Measurements from ENCODE around the gene EIF5AL1. TPM values are rescaled to one million over a fixed set of nuclear protein-coding genes. Genes with fewer than 3 reads are reported as not detected.
"Not testable (repeated sequence)": the region's sequence is repeated elsewhere in the genome, so short reads cannot be mapped to it uniquely, and the experiment has no call there.

Gene EIF5AL1
- total RNA-seq, 1 experiment from 2014 or later = 0.17 TPM

GRCh38 chr10:79498291-79498829, 14.0 kb upstream of the EIF5AL1 start:
- Mint-ChIP-seq H3K27ac (no peak overlapping the region), H3K4me1 (peaks cover 5% of the 10 kb centered on the region), H3K36me3 (no peaks in the 10 kb centered on the region), H3K27me3 (ENCODE audit: low read depth) (peaks cover 54% of the 10 kb centered on the region), H3K4me3 (no peak overlapping the region), H3K9me3 (peaks cover 12% of the 10 kb centered on the region)
- ATAC-seq (no peak), DNase-seq (ENCODE audit: low spot score) (no peak)
- TF ChIP-seq ZNF423 (CRISPR knock-in tag; IDR thresholded peaks at IDR 0.05) (peak; percentile 28; the same call in 1 of the 2 replicates), IRF2 (CRISPR knock-in tag; IDR thresholded peaks at IDR 0.05; ENCODE audit: borderline replicate concordance, low read depth) (no peak)
- ChIA-PET CTCF (interaction anchor here (0.9 to 2.0 kb wide), 4 partner anchors 11 to 124 kb away, joined by 3 to 7 read pairs (median 6); partner anchors contain the start of gene ZCCHC24), POLR2A (no interaction called here)

GRCh38 chr10:79502561-79503309, 9.6 kb upstream of the EIF5AL1 start:
- DNase-seq (ENCODE audit: low spot score) = peak; percentile 75
- Mint-ChIP-seq H3K4me1 (peaks cover 5% of the 10 kb centered on the region), H3K27ac (no peak overlapping the region), H3K4me3 (peak overlapping the region; percentile 35; the same call in 1 of the 2 replicates), H3K27me3 (ENCODE audit: low read depth) (peaks cover 44% of the 10 kb centered on the region), H3K36me3 (no peaks in the 10 kb centered on the region), H3K9me3 (no peaks in the 10 kb centered on the region)
- no peak for TF ChIP-seq NFYB (CRISPR knock-in tag; conservative IDR thresholded peaks at IDR 0.05; ENCODE audit: low read depth)
- 0 out of 2 replicates have a peak, but pooled peaks have one; percentile 52 for TF ChIP-seq ZNF512 (CRISPR knock-in tag; IDR thresholded peaks at IDR 0.05; ENCODE audit: borderline replicate concordance)
- TF ChIP-seq CREM (CRISPR knock-in tag; IDR thresholded peaks at IDR 0.05) = no peak
- TF ChIP-seq ZNF671 (CRISPR knock-in tag; IDR thresholded peaks at IDR 0.05) = no peak
- TF ChIP-seq, protein P1, sequence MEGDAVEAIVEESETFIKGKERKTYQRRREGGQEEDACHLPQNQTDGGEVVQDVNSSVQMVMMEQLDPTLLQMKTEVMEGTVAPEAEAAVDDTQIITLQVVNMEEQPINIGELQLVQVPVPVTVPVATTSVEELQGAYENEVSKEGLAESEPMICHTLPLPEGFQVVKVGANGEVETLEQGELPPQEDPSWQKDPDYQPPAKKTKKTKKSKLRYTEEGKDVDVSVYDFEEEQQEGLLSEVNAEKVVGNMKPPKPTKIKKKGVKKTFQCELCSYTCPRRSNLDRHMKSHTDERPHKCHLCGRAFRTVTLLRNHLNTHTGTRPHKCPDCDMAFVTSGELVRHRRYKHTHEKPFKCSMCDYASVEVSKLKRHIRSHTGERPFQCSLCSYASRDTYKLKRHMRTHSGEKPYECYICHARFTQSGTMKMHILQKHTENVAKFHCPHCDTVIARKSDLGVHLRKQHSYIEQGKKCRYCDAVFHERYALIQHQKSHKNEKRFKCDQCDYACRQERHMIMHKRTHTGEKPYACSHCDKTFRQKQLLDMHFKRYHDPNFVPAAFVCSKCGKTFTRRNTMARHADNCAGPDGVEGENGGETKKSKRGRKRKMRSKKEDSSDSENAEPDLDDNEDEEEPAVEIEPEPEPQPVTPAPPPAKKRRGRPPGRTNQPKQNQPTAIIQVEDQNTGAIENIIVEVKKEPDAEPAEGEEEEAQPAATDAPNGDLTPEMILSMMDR (IDR thresholded peaks at IDR 0.05) = peak; percentile 52
- ChIA-PET CTCF (interaction anchor here (1.7 to 2.9 kb wide), 3 partner anchors 15 to 156 kb away, joined by 6 to 20 read pairs (median 9); partner anchors contain the start of gene PPIF), POLR2A (no interaction called here)
- peak; percentile 99 for ATAC-seq

DNA sequence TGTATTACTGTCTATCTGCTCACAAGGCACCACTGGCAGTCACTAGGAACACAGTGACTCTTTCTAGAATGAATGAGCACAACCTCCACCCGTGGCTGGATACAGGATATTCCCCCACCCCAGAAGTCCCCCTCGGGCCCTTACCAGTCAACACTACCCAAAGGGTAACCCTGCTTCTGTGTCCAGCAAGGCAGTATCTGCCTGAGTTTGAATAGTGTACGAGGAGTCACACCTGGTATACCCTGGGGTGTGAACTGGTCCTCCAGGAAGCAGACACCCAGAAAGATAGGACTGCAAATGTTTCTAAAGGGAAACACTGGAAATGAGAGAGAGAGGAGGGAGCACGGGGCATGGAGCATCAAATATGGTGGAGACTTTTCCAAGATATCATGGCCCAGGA, 8.5 kb upstream of the EIF5AL1 start:
- H3K4me1 Mint-ChIP-seq; CTCF ChIA-PET; H3K9me3 Mint-ChIP-seq; H3K4me3 Mint-ChIP-seq; H3K36me3 Mint-ChIP-seq; H3K27ac Mint-ChIP-seq; DNase-seq (ENCODE audit: low spot score); POLR2A ChIA-PET; ATAC-seq: not testable (repeated sequence)
- peaks cover 40% of the 10 kb centered on the region for H3K27me3 Mint-ChIP-seq (ENCODE audit: low read depth)

DNA sequence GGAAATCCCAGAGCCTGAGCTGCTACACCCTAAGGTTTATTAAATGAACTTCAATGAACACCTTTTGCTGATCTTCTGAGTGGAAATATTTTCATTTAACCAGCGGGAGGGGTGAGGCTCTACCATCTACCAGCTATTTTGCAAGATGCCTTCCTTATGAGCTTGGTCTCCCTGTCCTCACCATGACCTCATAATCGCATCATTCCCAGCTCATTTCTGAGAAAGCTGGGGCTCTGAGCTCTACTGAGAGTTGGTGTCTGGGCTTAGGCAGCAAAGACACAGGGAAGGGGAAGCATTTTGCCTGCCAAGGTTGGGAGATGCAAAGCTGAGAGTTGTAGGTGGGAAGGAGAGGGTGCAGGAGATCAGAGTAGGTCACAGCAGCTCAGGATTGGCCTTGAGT, 7.8 kb upstream of the EIF5AL1 start:
- ATAC-seq; CTCF ChIA-PET; DNase-seq (ENCODE audit: low spot score); H3K9me3 Mint-ChIP-seq; POLR2A ChIA-PET; H3K36me3 Mint-ChIP-seq; H3K27ac Mint-ChIP-seq; H3K4me1 Mint-ChIP-seq; H3K4me3 Mint-ChIP-seq: not testable (repeated sequence)
- peaks cover 40% of the 10 kb centered on the region for H3K27me3 Mint-ChIP-seq (ENCODE audit: low read depth)

GRCh38 chr10:79505328-79505727, 7.0 kb upstream of the EIF5AL1 start:
- H3K27ac Mint-ChIP-seq; ATAC-seq; H3K36me3 Mint-ChIP-seq; H3K4me3 Mint-ChIP-seq; CTCF ChIA-PET; H3K9me3 Mint-ChIP-seq; H3K4me1 Mint-ChIP-seq; DNase-seq (ENCODE audit: low spot score); POLR2A ChIA-PET: not testable (repeated sequence)
- H3K27me3 Mint-ChIP-seq (ENCODE audit: low read depth) = peaks cover 38% of the 10 kb centered on the region

GRCh38 chr10:79505829-79506228, 6.5 kb upstream of the EIF5AL1 start:
- ChIA-PET POLR2A (no interaction called here), CTCF (no interaction called here)
- Mint-ChIP-seq H3K4me1 (peaks cover 5% of the 10 kb centered on the region), H3K27ac (no peak overlapping the region), H3K27me3 (ENCODE audit: low read depth) (peaks cover 38% of the 10 kb centered on the region), H3K4me3 (no peak overlapping the region), H3K9me3 (no peaks in the 10 kb centered on the region), H3K36me3 (no peaks in the 10 kb centered on the region)
- ATAC-seq (no peak), DNase-seq (ENCODE audit: low spot score) (no peak)
- TF ChIP-seq ZNF671 (CRISPR knock-in tag; IDR thresholded peaks at IDR 0.05) = no peak
- no peak for TF ChIP-seq NR1H2 (CRISPR knock-in tag; IDR thresholded peaks at IDR 0.05)
- TF ChIP-seq, protein P2, sequence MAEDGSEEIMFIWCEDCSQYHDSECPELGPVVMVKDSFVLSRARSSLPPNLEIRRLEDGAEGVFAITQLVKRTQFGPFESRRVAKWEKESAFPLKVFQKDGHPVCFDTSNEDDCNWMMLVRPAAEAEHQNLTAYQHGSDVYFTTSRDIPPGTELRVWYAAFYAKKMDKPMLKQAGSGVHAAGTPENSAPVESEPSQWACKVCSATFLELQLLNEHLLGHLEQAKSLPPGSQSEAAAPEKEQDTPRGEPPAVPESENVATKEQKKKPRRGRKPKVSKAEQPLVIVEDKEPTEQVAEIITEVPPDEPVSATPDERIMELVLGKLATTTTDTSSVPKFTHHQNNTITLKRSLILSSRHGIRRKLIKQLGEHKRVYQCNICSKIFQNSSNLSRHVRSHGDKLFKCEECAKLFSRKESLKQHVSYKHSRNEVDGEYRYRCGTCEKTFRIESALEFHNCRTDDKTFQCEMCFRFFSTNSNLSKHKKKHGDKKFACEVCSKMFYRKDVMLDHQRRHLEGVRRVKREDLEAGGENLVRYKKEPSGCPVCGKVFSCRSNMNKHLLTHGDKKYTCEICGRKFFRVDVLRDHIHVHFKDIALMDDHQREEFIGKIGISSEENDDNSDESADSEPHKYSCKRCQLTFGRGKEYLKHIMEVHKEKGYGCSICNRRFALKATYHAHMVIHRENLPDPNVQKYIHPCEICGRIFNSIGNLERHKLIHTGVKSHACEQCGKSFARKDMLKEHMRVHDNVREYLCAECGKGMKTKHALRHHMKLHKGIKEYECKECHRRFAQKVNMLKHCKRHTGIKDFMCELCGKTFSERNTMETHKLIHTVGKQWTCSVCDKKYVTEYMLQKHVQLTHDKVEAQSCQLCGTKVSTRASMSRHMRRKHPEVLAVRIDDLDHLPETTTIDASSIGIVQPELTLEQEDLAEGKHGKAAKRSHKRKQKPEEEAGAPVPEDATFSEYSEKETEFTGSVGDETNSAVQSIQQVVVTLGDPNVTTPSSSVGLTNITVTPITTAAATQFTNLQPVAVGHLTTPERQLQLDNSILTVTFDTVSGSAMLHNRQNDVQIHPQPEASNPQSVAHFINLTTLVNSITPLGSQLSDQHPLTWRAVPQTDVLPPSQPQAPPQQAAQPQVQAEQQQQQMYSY (CRISPR knock-in tag; IDR thresholded peaks at IDR 0.05) = no peak
- TF ChIP-seq ZNF396 (CRISPR knock-in tag; IDR thresholded peaks at IDR 0.05; ENCODE audit: borderline replicate concordance) = no peak
- TF ChIP-seq, protein P3, sequence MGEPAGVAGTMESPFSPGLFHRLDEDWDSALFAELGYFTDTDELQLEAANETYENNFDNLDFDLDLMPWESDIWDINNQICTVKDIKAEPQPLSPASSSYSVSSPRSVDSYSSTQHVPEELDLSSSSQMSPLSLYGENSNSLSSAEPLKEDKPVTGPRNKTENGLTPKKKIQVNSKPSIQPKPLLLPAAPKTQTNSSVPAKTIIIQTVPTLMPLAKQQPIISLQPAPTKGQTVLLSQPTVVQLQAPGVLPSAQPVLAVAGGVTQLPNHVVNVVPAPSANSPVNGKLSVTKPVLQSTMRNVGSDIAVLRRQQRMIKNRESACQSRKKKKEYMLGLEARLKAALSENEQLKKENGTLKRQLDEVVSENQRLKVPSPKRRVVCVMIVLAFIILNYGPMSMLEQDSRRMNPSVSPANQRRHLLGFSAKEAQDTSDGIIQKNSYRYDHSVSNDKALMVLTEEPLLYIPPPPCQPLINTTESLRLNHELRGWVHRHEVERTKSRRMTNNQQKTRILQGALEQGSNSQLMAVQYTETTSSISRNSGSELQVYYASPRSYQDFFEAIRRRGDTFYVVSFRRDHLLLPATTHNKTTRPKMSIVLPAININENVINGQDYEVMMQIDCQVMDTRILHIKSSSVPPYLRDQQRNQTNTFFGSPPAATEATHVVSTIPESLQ (CRISPR knock-in tag; IDR thresholded peaks at IDR 0.05) = no peak
- no peak for TF ChIP-seq GRHL2 (CRISPR knock-in tag; IDR thresholded peaks at IDR 0.05; ENCODE audit: insufficient replicate concordance, severe bottlenecking)

All from WTC11 (cell line).